ENCODE results near the gene PFAS.

PFAS gene

DNA sequence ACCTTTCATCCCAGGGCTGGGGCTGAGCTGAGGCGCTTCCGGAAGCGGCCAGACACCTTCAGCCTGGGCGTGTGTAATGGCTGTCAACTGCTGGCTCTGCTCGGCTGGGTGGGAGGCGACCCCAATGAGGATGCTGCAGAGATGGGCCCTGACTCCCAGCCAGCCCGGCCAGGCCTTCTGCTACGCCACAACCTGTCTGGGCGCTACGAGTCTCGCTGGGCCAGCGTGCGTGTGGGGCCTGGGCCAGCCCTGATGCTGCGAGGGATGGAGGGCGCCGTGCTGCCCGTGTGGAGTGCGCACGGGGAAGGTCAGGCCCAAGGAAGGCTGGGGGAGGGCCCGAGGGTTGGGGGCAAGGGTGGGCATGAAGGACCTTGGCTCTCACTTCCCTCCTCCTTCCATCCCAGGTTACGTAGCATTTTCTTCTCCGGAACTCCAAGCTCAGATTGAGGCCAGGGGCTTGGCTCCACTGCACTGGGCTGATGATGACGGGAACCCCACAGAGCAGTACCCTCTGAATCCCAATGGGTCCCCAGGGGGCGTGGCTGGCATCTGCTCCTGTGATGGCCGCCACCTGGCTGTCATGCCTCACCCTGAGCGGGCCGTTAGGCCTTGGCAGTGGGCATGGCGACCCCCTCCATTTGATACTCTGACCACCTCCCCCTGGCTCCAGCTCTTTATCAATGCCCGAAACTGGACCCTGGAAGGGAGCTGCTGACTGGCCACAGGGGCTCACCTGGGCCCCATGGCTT lies 19.6 kb downstream of the PFAS start:
- DNase-seq (ENCODE audit: low spot score), result no peak

DNA sequence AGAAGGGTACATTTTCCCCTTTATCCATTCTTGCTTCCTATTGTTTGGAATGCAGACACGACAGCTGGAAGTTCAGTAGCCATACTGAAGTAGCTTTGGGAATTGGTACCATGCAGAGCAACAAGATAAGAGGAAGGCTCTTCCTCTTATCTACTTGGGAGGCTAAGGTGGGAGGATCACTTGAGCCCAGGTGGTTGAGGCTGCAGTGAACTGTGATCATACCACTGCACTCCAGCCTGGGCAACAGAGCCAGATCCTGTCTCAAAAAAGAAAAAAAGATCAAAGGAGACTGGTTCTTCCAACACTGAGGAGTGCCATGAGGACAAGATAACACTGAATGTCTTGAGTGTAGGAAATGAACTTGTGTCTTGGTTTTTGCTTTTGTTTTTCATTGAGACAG lies 23.3 kb downstream of the PFAS start:
- no peak for DNase-seq (ENCODE audit: low spot score)

DNA sequence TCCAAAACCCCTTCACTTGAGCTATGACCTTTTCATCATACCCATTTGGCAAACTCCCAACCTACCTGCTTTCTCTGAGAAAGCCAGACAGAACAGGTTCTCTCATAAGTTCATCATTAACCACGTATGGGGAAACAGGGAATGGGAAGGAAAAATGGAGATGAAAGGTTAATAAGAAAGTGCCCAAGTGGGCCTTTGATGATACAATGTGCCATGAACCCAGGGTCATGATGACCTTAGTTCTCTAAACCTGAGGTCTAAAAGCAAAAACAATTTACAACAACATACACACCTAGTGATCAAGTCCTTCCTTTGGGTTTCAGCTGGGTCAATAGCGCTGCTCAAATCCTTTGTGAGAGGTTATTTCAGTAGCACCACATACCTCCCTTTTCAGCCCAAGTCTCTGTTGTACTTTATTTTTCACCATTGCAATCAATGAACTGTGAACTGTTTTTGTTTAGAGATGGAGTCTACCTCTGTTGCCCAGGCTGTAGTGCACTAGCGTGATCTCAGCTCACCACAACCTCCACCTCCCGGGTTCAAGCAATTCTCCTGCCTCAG lies 24.9 kb downstream of the PFAS start:
- no peak for DNase-seq (ENCODE audit: low spot score)

DNA sequence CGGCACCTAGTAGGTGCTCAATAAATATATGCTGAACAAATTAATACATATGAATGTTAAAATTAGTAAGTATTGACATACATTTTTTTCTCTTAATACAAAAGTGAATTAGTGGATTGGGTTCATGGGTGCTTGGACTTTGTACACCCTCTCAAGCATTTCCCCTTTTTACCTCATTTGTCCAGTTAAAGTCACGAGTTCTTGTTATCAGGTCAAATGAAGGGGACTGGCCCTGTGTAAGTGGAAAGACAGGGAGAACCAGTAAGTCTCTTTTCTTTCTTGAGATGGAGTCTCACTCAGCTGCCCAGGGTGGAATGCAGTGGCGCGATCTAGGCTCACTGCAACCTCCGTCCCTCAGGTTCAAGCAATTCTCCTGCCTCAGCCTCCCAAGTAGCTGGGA lies 25.7 kb downstream of the PFAS start:
- no peak for DNase-seq (ENCODE audit: low spot score)

DNA sequence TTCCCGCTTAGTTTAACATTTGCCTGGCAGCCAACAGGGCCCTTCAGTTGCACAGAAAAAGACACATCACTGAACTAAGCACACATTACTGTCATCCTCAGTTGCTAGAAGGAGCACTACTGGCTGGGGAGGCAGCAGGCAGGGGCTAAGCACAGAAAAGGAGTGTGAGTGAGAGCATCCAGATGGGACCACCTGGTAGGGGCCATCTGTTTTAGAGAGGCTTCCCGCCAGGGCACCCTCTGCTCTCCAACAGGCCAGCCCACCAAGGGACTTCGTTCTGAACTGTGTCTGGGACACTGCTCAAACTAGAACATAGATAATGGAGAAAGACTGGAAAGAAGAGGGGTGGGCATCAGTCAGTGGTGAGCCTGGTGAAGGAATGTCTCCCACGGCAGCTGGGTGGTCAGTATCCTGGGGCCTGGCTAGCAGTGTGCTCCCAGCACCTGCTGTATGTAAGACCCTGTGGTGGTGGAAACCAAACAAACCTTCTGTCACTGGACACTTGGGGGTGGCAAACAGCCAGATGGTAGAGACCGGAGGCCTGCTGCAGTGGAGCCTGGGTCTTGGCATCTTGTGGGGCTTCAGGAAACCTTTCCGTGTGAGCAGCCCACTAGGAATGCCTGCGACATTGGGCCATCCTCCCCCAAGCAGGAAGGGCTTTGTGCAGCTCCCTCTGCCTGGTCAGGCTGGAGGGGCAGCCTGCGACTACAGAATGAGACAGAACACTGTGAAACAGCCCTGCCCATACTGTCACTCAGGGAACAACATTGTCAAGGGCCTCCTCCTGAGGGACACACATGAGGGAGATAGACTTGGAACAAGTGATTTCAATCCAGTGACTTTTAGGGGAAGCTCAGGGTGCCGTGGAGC lies 26.6 kb downstream of the PFAS start:
- no peak for DNase-seq (ENCODE audit: low spot score)

DNA sequence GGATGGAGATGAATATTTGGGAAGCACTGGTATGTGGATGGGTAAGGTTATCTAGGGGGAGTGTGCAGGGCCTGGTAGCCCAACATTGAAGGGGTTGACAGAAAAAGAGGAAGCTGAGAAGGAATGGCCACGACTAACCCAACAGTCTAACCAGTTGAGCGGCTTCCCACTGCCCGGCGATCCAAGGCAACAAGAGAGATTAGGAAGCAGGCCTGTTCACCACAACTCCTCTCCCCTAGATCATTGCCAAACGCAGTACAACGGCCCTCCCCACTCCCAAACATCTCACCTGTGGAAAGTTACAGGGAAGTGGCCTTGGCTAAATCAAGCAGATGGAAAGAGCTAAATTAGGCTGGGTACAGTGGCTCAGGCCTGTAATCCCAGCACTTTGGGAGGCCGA lies 28.2 kb downstream of the PFAS start:
- no peak for DNase-seq (ENCODE audit: low spot score)

DNA sequence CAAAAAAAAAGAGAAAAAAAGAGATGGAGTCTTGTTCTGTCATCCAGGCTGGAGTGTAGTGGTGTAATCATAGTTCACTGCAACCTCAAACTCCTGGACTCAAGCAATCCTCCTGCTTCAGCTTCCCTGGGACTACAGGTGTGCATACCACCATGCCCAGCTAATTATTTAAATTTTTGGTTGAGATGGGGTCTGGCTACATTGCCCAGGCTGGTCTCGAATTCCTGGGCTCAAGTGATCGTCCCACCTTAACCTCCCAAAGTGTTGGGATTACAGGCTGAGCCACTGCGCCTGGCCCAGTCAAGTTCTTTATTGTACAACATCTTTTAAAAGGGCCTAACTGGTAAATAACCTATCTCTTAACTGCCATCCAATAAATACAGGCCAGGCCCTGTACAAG lies 33.3 kb downstream of the PFAS start:
- no peak for DNase-seq (ENCODE audit: low spot score)

DNA sequence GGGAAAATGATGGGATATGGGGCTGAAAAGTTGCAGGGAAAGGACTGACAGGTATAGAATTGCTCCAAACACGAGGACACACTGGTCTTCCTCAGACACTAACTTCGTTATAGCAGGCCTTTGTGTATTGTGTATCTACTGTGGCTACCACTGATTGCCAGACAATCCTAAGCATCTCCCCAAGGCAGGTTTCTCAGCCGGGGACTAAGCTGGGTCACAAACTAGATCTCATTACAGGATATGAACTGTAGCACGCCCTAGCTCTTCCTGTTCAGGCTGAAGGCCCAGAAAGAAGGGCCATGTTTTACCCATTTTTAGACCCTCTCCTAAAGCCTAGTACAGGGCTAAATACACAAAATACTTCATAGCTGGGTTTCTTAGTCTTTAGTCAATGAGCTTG lies 34.3 kb downstream of the PFAS start:
- DNase-seq (ENCODE audit: low spot score), result no peak

DNA sequence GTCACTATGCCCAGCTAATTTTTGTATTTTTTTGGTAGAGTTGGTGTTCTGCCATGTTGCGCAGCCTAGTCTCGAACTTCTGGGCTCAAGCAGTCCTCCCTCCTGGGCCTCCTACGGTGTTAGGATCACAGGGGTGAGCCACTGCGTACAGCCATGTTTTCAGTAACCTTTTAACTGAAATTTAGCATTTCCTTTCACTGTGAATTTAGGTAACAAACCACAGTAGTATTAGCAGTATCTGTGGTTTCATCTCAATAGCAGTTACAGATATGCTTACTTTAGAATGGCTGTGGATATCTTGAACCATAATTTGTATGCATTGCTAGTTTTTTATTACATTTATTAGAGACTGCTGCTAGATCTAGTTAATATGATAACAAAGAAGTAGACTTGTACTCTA lies 35.0 kb downstream of the PFAS start:
- DNase-seq (ENCODE audit: low spot score), result no peak

DNA sequence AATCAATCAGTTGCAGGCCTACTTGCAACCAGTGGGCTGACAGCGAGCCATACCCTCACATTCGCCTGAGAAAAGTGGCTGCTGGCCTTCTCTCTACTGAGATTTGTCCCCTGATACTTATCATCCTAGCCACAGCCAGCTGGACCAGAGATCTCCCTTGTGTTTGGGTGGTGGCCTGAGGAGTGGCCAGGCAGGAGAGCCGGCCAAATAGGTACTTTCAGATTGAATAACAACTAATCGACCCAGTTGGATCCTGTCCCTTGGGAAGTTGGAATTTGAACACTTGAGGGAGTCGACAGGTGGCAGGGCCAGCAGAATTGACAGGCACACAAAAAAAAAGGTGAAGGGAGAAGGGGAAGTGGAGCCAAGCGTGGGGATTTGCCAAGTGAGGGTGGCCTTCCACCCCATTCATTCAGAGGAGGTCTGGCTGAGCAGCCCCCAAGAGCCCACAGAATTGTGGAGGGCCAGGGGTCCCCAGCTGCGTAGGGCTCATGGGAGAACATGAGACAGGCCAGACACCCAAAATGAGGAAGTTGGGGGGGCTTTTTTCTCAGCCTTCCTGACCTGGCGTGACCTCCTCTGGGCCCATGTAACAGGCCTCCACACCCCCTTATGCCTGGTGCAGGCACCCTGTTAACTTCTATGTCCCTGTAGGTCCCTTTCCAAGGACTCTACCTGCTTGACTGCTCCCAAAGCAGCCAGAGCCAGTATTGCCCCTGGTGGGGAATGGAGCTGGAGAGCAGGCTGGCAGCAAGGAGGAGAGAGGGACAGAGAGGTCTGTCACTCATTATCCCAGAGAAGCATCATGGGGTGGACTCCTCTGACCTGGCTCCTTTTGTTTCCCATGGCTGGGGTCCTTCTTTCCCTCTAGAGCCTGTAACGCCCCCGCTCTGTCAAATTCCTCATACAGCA lies 36.4 kb downstream of the PFAS start:
- no peak for DNase-seq (ENCODE audit: low spot score)

DNA sequence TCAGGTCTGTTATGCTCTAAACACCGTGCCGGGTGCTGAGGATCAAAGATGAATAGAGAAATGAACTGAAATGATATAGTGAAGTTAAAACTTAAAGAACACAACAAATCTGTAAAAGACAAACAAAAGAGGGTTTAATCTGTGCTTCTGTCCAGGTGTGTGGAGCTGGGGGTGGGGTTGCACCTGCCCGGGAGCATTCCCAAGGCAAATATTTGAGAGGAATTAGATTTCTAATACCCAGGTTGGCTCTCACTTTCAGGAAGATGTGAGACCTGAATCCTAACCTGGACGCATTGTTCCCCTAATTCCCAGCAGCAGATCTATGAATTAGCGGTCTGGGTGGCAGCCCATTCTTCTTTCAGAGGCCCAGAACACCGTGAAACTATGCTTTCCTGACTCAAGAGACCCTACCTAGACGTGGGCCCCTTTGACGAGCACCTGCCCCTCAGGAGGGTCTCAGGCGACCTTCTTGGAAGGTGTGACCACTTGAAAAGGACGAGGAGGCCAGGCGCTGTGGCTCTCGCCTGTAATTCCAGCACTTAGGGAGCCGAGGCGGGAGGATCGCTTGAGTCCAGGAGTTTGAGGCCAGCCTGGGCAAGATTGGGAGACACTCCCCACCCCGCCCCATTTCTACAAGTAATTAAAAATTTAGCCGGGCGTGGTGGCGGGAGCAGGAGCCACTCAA lies 38.7 kb downstream of the PFAS start:
- no peak for DNase-seq (ENCODE audit: low spot score)

DNA sequence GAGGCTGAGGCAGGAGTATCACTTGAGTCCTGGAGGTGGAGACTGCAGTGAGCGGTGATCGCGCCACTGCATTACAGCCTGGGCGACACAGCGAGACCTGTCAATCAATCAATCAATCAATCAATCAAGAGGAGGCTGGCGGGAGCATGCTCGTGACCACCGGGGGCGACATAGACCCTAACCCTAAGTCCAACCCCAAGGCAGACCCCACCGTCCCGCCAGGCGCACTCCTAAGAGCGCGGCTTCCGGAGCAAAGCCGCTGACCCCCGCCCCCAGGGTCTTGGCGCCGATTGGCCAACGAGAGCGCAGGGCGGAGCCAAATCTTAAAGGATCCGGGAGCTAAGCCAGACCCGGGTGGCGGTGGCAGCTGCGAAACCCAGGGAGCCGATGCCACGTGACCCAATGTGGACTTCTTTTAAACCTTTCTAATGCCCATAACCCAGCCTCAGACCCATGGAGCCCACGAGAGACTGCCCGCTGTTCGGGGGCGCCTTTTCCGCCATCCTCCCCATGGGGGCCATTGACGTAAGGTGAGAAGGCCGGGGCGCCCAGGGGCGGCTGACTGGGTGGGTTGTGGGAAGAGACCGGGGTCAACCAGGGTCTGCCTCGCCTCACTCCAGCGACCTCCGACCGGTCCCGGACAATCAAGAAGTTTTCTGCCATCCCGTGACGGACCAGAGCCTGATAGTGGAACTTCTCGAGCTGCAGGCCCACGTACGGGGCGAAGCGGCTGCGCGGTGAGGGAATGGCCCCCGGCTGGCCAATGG lies 39.4 kb downstream of the PFAS start, which contains the start of gene RANGRF:
Gene RANGRF, plus strand, starts transcription at position 335 of the 767 bp plus-strand sequence. Its CDS starts 119 bp downstream, at position 454.
- DNase-seq (ENCODE audit: low spot score), result peak; percentile 89

DNA sequence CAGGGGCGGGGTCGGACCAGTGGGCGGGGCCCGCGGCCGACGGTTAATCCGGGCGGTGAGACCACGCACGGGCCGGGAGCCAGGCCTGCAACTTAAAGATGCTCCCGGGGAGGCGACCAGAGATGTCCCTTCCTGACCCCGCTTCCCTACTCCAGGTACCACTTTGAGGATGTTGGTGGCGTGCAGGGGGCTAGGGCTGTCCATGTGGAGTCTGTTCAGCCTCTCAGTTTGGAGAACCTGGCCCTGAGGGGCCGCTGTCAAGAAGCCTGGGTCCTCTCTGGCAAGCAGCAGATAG lies 40.0 kb downstream of the PFAS start:
- no peak for DNase-seq (ENCODE audit: low spot score)

DNA sequence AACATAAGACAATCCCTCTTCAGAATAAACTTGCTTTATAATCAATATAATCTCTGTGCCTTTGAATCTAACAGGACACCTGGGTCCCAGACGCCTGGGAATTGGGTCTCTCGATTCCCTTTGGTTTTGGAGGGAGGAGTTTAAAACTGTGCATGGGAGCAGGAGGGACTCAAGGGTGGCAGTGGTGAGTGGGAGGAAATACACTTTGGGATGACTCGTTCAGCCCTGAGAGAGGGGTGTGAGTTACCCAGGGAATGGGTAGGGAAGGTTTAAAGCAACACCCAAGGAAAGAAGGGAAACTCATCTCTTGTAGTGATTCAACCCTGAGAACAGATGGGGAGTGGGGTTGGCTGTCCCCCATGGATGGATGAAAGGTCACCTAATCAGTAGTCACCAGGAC lies 41.0 kb downstream of the PFAS start:
- DNase-seq (ENCODE audit: low spot score), result no peak

DNA sequence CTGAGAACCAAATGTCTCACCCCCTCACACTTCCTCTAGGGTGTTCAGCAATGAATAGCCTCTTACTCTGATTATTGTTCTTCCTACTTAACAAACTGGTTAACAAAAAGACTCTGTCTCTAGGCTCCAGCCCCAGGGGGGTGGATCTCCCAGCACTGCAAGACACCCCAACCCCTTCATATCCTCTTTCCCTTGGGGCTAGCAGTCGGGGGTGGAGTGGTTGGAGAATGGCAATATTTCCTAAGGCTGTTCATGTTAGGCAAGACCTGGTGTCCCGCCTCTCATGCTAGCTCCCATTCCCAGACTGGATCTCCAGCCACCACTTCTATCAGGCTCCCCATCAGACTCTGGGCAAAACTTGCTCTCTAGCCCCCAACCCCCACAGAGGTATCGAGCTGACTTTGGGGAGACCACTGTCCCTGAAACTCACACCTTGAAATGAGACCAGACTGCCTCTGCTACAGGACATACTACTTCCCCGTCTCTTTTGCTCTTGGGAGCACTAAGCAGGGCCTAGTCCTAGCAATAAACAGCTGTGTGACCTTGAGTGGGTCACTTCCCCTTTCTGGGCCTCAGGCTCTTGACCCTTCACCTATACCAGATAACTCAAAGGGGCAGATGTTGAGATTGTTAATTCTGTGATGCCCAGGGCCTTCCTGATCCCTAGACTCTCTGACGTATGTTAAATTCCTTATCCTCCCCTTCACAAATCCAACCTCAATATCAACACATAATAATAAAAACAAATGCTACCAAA lies 43.7 kb downstream of the PFAS start:
- DNase-seq (ENCODE audit: low spot score), result no peak

DNA sequence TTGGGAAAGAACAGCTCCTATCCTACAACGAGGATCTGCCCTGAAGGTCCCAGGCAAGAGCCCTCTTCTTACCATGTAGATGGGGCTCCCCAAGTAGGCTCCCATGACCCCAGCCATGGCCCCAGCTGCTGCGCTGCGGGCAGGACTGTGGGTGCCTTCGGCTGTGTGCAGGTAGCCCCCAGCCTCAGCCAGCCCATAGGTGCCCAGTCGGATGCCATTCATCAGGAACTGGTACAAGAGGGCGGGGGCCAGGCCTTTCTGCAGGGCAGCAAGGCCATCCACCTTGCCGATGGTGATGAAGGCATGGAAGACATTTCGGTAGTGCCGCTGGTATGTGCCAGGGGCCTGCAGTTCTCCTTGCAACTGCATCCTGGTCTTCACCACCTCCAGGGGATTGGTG lies 45.3 kb downstream of the PFAS start:
- DNase-seq (ENCODE audit: low spot score), result no peak

DNA sequence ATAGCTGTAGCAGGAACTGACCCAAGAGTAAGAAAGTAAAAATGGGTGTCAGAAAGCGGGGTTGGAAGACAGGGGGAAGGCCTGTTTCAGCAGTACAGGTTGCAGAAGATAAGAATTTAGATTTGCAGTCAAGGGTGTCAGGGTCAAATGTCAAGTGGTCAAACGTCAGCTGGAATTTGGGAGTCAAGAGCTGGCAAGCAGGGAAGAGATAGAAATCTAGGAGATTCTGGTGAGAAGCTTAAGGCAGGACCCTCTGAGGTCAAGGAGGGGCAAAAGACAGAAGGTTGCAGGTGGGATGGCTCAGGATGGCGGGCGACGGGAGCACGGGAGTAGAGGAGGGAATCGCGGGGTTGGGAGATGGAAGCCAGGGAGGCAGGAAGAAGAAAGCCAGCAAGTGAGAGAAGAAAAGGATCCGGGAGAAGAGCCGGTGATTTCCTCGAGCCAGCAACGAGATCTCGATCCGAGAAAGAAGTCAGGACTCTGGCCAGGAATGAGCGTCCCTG lies 45.8 kb downstream of the PFAS start:
- no peak for DNase-seq (ENCODE audit: low spot score)

DNA sequence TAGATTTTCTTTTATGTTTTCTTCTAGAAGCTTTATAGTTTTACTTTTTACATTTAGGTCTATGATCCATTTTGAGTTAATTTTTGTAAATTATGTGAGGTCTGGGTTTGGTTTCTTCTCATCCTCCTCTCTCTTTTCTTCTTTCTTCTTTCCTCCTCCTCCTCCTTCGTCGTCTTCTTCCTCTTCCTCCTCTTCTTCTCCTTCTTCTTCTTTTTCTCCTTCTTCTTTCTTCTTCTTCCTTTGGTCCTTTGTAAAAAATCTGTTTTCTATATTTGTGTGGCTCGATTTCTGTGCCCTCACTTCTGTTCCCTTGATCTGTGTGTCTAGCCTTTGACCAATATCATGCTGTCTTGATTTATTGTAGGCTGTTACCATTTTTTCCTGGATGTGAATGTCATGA lies 51.1 kb downstream of the PFAS start:
- no peak for DNase-seq (ENCODE audit: low spot score)

DNA sequence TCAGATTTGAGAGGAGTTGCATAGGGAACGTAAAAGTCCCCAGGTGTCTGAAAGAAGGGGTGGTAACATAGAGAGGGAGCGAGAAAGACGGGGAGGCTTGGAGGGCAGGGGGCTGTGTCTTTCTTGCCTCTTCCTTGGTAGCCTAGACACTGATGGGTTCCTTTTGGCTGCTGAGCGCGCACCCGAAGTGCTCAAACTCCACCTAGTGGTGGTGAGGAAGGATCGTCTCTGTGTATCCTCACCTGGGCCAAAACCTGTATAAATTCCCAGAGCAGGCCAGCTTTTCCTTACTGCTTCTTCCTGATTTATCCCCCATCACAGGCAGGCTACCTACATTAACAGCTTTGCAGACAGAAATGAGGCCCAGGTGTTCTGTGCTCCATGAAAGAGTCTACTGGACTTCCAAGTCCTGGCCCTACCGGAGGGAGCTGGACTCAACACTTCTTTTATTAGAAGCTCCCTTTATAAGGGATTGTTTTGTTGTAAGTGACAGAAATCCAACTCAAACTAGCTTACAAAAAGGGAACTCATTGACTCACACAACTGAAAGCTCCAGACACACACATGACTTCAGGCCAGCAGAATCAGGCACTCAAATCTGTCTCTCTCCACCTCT lies 51.6 kb downstream of the PFAS start:
- peak; percentile 86 for DNase-seq (ENCODE audit: low spot score)

All from LoVo (cell line).